GM12872 (cell line): Measurements from ENCODE around the gene C1orf21.

Source experiments
- CTCF ChIP-seq: IDR thresholded peaks from 3 replicates; pipeline ENCODE4 v1.5.1; 2011; ENCODE audit warnings: low read depth, mild to moderate bottlenecking, low read length, moderate library complexity; ENCODE audit not compliant: insufficient read depth

Gene C1orf21

GRCh38 chr1:184618851-184619250, 232.0 kb downstream of the C1orf21 start:
- no peak for TF ChIP-seq CTCF

- no peak for TF ChIP-seq CTCF
Observed at GRCh38 chr1:184620469-184620868, 233.6 kb downstream of the C1orf21 start.

- TF ChIP-seq CTCF: no peak
Observed at GRCh38 chr1:184621260-184621659, 234.4 kb downstream of the C1orf21 start.

- TF ChIP-seq CTCF: no peak
Observed at GRCh38 chr1:184622136-184622823, 235.5 kb downstream of the C1orf21 start.

- TF ChIP-seq CTCF: no peak
Observed at GRCh38 chr1:184623404-184623803, 236.6 kb downstream of the C1orf21 start.

- no peak for TF ChIP-seq CTCF
Observed at GRCh38 chr1:184624051-184624450, 237.2 kb downstream of the C1orf21 start.

GRCh38 chr1:184624626-184625025, 237.8 kb downstream of the C1orf21 start:
- TF ChIP-seq CTCF: no peak

- TF ChIP-seq CTCF: no peak
Observed at GRCh38 chr1:184625271-184625670, 238.4 kb downstream of the C1orf21 start.
